GM04503 (cell line): ENCODE data around the gene ZNF597.
"Not testable (repeated sequence)": the region's sequence is repeated elsewhere in the genome, so short reads cannot be mapped to it uniquely, and the experiment has no call there.

Source experiments
- DNase-seq: peaks from one replicate; pipeline ENCODE4 v3.0.0-alpha.2; 2012; ENCODE audit warnings: low read depth

ZNF597 gene

DNA sequence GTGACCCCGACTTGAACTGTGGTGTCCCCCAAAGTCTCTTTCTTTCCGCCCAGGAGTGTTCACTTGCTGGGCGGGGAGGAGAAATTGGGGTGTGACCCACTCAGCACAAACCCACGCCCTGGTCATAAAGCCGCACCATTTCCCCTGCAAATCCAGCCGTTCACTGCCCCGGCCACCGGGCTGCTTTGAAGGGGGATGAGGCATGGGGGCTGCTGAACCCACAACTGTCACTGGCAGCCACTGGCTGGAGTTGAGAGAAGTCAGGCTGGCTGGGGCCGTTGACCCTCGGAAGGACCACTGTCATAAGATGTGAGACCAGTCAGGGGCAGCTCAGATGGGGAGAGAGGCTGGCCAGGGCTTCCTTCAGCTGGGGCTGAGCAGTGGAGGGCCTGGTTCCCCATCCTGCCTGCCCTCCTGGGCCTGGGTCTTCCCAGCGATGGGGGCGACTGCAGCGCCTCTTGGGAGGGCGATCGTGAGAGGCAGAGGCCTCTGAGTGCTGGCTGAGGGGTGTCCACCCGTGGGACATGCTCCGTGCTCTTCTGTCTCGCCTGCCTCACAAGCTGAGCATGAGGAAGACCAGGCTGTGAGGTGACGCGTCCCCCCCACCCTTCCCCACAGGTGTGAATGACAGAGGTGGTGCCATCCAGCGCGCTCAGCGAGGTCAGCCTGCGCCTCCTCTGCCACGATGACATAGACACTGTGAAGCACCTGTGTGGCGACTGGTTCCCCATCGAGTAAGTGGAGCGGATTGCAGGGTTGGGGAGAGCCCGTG lies 32.5 kb upstream of the ZNF597 start:
- DNase-seq: no peak

DNA sequence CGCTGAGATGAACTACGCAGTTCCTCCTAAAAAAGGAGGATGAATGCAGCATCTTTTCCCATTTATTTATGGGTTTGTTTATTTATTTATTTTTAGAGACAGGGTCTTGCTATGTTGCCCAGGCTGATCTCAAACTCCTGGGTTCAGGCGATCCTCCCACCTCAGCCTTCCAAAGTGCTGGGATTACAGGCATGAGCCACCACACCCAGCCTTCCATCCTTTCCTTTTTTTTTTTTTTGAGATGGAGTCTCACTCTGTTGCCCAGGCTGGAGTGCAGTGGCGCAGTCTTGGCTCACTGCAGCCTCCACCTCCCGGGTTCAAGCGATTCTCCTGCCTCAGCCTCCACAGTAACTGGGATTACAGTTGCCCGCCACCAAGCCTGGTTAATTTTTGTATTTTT lies 31.6 kb upstream of the ZNF597 start:
- not testable (repeated sequence) for DNase-seq

DNA sequence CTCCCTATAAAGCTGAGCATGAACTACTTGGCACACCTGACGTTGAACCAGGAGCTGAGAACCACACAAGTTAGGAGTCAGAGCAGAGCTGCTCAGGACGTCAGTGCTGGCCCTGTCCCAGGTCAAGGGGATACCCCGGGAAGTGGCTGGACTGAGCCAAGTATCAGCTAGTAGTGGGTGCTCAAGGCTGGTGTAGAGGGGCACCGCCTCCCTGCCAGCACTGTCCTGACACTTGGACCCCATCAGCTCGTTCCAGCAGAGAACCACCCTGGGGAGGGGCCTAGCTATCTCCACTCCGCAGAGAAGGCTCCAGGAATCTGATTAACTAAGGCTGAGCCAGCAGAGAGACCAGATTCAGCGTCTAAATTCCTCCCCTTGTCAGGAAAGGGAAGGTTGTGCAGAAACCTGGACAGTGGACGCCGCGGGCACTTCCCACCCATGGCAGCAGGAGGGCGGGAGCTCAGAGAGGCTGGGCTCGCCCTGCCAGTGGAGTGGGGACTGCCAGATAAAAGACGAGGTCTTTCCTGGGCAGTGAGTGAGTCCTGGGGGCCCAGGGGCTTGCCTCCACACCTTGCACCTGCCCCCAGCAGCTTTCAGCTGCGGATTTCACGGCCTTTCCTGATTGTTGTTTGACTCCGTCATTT lies 31.0 kb upstream of the ZNF597 start:
- DNase-seq: no peak

DNA sequence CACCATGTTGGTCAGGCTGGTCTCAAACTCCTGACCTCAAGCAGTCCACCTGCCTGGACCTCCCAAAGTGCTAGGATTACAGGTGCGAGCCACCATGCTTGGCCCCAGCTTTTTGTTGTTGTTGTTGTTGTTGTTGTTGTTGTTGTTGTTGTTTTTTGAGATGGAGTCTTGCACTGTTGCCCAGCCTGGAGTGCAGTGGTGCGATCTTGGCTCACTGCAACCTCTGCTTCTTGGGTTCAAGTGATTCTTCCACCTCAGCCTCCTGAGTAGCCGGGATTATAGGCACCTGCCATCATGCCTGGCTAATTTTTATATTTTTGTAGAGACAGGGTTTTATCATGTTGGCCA lies 30.3 kb upstream of the ZNF597 start:
- DNase-seq: not testable (repeated sequence)

DNA sequence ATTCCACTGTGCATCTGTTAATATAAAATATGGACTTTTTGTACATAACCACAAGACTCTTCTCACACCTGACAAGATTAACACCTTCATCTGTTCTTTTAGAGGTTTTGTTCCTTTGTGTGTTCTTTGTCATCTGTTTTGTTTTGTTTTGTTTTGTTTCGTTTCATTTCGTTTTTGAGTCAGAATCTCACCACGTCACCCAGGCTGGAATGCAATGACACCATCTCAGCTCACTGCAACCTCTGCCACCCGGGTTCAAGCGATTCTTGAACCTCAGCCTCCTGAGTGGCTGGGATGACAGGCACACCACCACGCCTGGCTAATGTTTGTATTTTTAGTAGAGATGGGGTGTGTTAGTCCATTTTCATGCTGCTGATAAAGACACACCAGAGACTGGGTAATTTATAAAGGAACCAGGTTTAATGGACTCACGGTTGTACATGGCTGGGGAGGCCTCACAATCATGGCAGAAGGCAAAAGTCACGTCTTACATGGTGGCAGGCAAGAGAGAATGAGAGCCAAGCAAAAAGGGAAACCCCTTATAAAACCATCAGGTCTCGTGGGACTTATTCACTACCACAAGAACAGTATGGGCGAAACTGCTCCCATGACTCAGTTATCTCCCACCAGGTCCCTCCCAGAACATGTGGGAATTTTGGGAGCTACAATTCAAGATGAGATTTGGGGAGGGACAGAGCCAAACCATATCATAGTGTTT lies 29.7 kb upstream of the ZNF597 start:
- no peak for DNase-seq

DNA sequence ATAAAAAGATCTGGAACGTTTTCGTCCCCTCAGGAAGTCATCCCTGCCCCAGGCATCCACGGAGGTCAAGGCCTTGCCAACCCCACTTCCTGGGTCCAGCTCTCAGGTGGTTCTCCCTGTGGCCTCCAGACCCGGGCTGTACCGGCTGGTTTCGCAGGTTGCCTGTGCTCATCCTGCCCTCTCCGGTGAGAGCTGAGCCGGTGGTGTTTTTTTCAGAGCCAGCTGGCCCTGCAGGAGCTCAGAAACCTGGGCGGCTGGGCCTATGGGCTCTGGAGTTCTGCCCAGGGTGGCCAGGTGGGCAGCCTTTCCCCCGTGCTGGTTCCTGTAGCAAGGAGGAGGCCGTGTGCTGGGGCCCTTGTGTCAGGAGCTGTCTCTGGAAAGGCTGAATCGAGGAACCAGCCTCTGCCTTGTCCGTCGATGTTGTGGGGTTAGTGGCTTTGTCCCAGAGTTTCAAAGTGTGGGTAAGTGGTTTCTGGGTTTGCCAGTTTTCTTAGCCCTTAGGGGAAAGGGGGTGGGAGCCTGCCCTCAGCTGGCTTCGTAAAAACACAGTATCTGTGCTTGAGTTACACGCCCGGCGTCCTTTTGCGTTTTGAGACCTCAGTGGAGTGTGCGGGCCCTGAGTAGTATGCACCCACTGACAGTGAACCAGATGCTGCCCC lies 28.3 kb upstream of the ZNF597 start:
- DNase-seq: no peak

DNA sequence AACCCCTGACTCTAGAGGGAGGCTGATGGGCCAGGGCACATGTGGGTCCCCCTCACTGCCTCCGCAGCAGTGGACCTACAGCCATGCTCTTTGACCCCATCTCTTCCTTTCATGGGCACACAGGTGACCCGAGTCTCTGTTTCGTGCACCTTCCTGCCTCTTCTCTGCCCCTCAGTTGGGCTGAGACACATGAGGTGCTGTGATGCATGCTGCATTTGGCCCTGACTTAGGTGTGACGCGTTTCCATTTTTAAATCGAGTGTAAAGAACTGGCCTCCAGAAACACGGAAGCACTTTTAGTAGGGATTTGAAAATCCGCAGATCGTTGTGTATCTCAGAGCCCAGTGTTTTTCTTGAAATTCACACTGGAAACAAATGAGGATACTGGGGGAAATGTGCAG lies 27.4 kb upstream of the ZNF597 start:
- DNase-seq: no peak

DNA sequence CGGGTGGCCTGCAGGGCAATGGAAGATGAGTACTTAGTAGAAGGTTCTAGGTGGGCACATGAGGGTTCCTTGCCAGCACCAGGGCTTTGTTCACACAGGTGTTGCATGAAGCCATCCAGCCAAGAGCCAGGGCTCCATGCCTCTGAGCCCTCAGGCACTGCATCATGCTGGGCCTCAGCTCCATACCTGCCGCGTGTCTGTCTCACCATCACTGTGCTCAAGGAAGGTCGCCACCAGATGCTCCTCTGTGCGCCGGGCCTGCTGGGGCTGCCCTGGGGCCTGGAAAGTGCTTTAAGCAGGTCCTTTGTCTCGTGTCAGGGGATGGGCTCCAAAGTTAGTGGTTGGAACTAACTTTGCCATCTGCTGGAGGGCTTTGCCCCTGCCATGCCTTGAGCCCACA lies 26.4 kb upstream of the ZNF597 start:
- DNase-seq: no peak

DNA sequence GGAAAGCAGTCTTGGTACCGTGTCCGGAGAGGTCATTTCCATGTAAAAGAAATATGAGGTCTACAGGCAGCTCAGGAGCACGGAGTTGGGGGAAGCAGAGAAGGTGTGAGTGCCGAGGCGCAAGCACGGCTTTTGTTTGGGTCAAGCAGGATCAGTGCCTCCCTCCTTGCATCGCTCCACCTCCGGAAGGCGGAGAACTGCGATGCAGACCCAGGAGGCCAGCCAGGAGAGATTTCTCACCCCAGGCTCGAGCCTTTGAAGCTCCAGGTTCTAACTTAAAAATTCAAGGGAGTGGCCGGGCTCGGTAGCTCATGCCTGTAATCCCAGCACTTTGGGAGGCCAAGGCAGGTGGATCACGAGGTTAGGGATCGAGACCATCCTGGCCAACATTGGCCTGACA lies 25.2 kb upstream of the ZNF597 start:
- no peak for DNase-seq

DNA sequence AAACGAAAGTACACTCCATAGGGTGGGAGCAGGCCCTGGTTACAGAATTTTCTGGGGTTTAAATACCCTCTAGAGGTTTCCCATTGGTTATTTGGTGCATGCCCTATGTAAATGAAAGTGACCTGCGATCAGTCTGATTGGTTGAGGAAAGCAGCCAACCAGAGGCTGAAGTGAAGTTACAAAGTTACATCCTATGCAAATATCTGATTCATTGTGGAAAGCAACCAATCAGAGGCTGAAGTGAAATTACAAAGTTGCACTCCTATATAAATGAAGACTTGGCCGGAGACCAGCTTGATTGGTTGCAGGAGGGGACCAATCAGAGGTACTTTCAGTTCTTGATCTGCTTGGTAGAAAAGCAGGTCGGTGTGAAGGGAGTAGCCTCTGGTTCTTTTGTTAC lies 24.6 kb upstream of the ZNF597 start:
- no peak for DNase-seq

DNA sequence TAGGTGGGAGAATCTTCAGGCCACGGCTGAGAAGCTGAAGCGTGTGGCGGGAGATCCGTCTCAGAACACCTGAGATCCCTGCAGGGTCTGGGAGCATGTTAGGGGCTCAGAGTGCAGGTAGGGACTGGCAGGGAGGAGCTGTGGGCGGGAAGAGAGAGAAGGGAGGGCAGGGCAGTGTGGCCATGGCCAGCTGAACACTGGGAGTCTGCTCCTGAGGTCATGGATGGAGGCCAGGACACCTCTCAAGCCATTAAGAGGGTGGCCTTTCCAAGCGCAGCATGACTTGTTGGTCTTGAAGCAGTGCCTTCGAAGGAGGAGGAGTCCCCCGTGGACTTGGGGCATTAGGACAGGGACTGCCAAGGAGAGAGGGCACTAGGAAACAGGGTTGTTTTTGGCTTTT lies 23.9 kb upstream of the ZNF597 start:
- DNase-seq: no peak

DNA sequence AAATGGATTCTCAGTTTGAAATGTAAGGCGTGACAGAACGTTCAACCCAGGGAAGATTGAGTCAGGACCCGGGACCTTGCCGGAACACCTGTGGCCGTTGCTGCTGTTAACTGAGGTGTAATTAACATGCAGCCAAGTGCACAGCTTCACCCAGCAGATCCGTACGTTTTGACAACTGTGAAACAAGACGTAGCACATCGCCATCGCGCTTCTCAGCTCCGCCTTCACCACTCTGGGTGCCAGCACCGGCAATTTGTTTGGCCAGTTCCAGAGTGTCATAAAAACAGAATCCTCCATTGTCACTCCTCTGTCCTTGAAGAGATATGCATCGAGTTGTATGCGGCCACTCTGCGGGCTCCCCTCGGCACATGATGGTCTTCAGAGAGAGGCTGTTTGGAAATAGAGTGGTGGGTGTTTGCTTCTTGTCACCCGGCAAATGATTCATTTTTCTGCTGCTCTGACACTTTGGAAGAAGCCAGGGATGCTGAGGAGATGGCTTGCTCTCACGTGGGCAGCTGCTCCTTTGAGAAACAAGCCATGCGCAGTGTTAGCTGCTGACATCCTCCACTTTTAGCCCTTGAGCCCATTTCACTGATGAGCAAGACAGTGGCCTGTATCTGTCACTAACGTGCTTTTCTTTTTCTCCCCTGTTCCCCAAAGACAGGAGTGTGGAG lies 22.7 kb upstream of the ZNF597 start:
- no peak for DNase-seq

DNA sequence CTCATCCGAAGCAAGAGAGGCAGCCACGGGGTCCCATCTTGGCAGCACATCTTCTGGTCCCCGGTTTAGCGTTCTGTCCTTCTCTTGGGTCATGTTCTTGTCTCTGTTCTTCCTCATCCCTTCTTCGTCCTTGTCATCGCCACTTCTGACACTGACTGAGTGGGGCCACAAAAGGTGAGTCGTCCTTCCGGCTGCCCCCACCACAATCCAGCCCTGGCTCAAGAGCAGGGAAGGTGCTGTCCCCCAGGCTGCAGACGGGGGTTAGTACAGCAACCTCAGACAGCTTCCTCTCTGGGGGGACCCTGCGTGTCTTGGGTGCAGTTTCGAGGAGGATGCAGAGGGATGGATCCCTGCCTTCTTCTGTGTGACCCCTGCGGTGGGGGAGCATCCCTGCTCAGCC lies 22.0 kb upstream of the ZNF597 start:
- DNase-seq: no peak

DNA sequence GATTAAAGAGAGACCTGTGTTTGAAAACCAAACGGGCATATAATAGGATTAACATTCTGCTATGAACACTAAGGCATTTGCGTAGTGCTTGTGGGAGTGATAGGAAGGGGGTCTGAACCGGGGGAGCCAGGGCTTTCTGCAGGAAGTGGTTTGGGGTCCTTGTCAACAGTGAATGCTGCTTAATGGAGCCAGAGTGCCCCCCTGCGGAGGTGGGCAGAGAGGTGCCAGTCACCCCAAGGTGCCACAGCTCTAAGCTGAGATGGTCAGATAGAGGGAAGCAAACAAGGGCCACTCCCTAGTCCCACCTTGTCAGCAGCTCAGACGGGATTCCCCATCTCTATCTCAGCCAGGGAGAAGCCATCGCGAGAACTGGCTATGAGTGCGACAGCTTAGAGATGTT lies 17.8 kb upstream of the ZNF597 start:
- no peak for DNase-seq

DNA sequence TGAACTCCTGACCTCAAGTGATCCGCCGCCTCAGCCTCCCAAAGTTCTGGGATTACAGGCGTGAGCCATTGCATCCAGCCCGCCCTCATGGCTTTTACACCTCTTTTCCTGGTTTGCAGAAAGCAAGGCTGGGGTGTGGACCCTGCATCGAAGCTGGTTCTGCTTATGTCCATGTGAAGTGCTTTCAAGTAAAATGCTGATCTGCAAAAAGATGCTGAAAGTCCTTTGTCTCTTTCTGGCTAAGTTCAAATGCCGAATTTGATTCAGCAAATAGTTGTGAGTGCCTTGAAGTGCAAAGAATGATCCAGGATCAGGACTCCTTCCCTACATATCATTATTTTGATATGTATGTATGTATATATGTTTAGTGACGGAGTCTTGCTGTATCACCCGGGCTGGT lies 17.3 kb upstream of the ZNF597 start:
- no peak for DNase-seq

DNA sequence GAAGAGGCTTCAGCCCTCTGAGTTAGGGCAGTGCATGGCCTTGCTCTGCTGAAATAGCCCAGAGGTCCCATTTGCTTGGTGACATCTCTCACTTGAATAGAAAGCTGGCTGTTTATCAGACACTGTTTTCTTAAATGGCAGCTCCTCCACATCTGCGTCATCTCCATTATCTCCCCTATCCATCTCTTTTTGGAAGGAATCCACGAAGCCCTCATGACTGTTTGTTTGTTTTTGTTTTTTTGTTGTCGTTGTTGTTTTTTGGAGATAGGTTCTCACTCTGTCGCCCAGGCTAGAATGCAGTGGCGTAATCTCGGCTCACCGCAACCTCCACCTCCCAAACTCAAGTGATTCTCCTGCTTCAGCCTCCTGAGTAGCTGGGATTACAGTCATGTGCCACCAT lies 16.8 kb upstream of the ZNF597 start:
- DNase-seq: no peak

DNA sequence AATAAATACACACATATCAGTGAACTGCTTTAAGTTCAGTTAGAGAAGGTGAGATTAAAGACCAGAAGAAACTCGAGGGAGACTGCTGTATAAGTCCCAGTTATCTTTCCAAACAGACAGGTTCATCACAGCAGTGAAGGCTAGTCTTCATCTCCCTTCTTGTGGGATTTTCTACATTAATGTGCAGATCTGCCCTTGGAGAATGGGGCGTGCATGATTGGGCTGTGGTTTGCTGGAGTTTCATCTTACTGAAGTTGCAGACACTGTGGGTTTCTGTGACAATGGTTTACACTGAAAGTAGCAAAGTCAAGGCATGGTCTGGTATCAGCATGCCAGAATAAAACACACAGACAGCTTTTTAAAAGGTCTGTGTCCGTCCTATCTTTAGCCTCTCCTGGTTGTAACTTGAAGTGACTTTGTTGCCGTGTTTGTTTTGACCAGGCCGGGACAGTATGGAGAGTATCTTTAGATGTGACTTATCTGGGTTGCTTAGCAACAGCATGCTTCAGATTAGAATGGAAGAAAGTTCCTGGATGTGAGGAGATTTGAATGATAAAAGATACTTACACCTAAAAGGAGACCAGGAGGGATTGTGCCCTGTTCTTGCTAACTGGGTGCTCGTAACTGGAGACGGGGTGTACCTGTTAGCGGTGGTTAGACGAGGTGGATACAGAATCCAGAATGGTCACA lies 16.2 kb upstream of the ZNF597 start:
- DNase-seq: no peak

DNA sequence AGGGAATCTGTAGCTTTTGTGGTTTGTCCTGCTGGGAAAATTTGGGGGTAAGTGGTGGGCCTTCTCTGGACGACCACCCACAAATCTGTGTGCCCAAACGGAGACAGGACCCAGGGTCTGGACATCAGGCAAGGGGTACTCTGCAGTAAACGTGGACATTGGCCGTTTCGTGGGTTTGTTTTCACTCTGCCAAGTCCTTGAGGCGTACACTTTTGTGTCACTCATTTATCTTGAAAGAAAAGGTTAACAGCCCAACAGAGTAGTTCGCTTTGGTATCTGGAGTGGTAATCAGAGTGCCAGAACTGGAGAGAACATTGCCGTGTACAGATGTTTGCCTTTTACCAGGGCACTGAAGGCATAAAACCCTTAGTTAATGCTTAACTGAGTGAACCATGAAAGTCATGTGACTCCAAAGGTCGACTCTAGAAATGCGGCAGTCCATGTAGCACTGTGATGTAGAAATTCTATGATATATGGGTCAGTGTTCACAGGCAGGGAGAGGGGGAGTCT lies 15.6 kb upstream of the ZNF597 start:
- DNase-seq: no peak

DNA sequence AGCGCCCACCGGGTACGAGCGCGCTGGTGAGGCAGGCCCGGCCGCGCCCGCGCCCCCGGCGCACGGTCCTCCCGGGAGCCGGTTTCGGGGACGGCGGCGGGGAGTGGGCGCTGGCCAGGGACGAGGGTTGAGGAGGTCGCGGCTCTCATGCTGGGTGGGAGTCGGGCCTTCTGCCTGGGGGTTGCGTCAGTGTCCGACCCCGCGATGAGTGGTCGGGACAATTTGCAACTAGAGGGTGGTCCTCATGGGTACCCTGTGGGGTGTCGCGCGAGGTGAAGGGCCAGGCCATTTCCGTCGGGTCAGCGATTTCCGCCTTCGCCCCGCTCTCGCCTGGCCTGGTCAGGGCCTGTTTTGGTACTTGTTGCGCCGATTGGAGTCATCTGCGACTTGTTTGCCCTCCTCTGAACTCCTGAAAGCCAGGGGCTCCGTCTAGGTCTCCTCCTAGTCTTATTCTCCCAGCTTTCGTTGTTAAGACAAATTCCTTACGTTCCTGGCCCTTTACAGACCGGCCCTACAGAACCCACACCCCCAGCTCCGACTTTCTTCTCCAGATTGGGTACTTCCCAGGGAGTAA lies 15.1 kb upstream of the ZNF597 start:
- DNase-seq: no peak

DNA sequence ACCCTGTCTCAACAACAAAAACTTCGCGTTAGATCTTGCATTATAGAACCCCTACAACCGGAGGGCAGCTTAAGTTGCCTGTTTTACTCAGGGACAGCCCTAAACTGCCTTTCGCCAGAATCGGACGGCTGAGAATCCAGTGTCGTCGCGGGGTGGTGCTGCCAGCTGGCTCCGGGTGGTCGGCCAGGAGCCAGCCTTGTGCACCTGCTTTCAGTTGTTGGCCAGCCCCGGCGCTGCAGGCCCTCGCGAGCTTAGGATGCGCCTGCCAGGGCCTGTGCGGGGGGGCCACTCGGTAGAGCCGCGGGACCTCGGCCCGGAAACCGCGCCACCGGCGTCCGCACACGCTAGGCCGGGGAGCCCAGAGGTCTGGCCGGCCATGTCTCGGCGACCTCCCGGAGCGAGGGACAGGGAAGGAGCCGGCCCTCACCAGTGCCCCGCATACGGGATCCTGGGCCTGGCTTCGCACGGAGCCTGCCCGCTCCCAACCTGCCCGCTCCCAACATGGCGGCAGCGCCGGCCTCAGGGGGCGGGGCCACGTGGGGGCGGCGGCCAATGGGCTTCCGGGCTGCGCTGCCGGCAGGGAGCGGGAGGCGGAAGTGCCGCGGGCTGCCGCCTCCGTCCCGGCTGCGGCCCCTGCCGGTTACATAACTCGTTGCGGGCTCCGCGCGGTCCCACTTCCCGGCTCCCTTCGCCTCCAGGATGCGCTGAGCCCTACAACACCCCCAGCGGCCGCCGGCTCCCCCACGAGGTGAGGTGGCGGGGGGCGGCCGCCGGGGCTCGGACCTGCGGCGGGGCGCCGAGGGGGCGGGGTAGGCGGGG lies 14.3 kb upstream of the ZNF597 start:
- DNase-seq: no peak
